ENCODE results near the gene PHACTR4. TPM values are rescaled to one million over a fixed set of nuclear protein-coding genes. Genes with fewer than 3 reads are reported as not detected.

Gene PHACTR4
- total and polyA plus RNA-seq, 2 of the 13 experiments (the other 11 are each of a cell fraction or from before 2014, with no cell fraction given), result 13.9 to 17.1 TPM

DNA sequence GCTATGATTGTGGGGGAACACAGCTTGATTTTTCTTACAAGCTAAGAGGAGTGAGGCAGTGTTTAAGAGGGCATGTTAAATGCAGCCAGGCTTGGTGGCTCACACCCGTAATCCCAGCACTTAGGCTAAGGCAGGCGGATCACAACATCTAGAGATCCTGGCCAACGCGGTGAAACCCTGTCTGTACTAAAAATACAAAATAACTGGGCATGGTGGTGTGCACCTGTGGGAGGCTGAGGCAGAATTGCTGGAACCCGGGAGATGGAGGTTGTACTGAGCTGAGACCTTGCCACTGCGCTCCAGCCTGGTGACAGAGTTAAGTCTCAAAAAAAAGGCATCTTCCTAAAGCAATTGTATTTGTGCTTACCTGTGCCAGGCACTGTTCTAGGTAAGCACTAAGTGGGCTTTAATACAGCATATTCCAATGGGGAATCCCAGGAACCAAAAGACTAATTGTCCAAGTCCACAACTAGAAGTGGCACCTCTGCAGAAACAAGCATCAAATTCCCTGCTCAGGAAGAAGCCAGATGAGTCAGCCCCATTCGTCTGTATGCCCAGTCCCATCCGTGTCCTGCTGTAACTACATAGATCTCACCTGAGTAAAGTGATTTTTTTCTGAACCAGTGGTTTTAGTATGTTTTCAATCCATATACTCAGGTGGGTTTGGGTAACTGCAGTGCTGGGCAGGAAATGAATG is 140.9 kb downstream of the PHACTR4 start (continued):
- TF ChIP-seq, protein P1, sequence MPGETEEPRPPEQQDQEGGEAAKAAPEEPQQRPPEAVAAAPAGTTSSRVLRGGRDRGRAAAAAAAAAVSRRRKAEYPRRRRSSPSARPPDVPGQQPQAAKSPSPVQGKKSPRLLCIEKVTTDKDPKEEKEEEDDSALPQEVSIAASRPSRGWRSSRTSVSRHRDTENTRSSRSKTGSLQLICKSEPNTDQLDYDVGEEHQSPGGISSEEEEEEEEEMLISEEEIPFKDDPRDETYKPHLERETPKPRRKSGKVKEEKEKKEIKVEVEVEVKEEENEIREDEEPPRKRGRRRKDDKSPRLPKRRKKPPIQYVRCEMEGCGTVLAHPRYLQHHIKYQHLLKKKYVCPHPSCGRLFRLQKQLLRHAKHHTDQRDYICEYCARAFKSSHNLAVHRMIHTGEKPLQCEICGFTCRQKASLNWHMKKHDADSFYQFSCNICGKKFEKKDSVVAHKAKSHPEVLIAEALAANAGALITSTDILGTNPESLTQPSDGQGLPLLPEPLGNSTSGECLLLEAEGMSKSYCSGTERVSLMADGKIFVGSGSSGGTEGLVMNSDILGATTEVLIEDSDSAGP (CRISPR knock-in tag; IDR thresholded peaks at IDR 0.05; ENCODE audit: borderline replicate concordance), result peak; percentile 66
- TF ChIP-seq CC2D1A (CRISPR knock-in tag; IDR thresholded peaks at IDR 0.05) (0 out of 2 replicates have a peak, but pooled peaks have one; percentile 17), POLR2AphosphoS2 (IDR thresholded peaks at IDR 0.05; ENCODE audit: low read depth, low read length) (0 out of 2 replicates have a peak, but pooled peaks have one; percentile 6), ZNF333 (CRISPR knock-in tag; IDR thresholded peaks at IDR 0.05; ENCODE audit: borderline replicate concordance) (no peak), BRCA1 (CRISPR knock-in tag; IDR thresholded peaks at IDR 0.05) (peak; percentile 14; the same call in 1 of the 2 replicates), GABPA (IDR thresholded peaks at IDR 0.05; ENCODE audit: low read depth, low read length) (no peak), GABPA (CRISPR knock-in tag; IDR thresholded peaks at IDR 0.05; ENCODE audit: low read depth) (no peak), SSRP1 (CRISPR knock-in tag; IDR thresholded peaks at IDR 0.05) (peak; percentile 10; the same call in 1 of the 2 replicates), SRSF4 (IDR thresholded peaks at IDR 0.05; ENCODE audit: low read depth, low read length, poor library complexity, severe bottlenecking) (peak; percentile 98), CHCHD3 (CRISPR knock-in tag; IDR thresholded peaks at IDR 0.05) (peak; percentile 25; the same call in 1 of the 2 replicates), ZNF777 (CRISPR knock-in tag; IDR thresholded peaks at IDR 0.05) (no peak)
- TF ChIP-seq, protein P2, sequence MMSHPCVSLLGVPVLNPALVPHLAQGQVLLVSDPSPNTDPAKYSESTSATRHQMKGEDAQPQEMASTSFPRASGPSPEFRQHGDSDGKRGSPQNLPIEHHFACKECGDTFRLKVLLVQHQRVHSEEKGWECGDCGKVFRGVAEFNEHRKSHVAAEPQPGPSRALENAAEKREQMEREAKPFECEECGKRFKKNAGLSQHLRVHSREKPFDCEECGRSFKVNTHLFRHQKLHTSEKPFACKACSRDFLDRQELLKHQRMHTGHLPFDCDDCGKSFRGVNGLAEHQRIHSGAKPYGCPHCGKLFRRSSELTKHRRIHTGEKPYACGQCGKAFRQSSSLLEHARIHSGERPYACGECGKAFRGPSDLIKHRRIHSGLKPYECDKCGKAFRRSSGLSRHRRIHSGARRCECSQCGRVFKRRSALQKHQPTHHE (CRISPR knock-in tag; IDR thresholded peaks at IDR 0.05; ENCODE audit: borderline replicate concordance), result 0 out of 2 replicates have a peak, but pooled peaks have one; percentile 1
- TF ChIP-seq, protein P3, sequence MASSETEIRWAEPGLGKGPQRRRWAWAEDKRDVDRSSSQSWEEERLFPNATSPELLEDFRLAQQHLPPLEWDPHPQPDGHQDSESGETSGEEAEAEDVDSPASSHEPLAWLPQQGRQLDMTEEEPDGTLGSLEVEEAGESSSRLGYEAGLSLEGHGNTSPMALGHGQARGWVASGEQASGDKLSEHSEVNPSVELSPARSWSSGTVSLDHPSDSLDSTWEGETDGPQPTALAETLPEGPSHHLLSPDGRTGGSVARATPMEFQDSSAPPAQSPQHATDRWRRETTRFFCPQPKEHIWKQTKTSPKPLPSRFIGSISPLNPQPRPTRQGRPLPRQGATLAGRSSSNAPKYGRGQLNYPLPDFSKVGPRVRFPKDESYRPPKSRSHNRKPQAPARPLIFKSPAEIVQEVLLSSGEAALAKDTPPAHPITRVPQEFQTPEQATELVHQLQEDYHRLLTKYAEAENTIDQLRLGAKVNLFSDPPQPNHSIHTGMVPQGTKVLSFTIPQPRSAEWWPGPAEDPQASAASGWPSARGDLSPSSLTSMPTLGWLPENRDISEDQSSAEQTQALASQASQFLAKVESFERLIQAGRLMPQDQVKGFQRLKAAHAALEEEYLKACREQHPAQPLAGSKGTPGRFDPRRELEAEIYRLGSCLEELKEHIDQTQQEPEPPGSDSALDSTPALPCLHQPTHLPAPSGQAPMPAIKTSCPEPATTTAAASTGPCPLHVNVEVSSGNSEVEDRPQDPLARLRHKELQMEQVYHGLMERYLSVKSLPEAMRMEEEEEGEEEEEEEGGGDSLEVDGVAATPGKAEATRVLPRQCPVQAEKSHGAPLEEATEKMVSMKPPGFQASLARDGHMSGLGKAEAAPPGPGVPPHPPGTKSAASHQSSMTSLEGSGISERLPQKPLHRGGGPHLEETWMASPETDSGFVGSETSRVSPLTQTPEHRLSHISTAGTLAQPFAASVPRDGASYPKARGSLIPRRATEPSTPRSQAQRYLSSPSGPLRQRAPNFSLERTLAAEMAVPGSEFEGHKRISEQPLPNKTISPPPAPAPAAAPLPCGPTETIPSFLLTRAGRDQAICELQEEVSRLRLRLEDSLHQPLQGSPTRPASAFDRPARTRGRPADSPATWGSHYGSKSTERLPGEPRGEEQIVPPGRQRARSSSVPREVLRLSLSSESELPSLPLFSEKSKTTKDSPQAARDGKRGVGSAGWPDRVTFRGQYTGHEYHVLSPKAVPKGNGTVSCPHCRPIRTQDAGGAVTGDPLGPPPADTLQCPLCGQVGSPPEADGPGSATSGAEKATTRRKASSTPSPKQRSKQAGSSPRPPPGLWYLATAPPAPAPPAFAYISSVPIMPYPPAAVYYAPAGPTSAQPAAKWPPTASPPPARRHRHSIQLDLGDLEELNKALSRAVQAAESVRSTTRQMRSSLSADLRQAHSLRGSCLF (CRISPR knock-in tag; IDR thresholded peaks at IDR 0.05; ENCODE audit: borderline replicate concordance), result no peak
- TF ChIP-seq, protein P4, sequence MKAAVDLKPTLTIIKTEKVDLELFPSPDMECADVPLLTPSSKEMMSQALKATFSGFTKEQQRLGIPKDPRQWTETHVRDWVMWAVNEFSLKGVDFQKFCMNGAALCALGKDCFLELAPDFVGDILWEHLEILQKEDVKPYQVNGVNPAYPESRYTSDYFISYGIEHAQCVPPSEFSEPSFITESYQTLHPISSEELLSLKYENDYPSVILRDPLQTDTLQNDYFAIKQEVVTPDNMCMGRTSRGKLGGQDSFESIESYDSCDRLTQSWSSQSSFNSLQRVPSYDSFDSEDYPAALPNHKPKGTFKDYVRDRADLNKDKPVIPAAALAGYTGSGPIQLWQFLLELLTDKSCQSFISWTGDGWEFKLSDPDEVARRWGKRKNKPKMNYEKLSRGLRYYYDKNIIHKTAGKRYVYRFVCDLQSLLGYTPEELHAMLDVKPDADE (CRISPR knock-in tag; IDR thresholded peaks at IDR 0.05), result no peak
- TF ChIP-seq, protein P5, sequence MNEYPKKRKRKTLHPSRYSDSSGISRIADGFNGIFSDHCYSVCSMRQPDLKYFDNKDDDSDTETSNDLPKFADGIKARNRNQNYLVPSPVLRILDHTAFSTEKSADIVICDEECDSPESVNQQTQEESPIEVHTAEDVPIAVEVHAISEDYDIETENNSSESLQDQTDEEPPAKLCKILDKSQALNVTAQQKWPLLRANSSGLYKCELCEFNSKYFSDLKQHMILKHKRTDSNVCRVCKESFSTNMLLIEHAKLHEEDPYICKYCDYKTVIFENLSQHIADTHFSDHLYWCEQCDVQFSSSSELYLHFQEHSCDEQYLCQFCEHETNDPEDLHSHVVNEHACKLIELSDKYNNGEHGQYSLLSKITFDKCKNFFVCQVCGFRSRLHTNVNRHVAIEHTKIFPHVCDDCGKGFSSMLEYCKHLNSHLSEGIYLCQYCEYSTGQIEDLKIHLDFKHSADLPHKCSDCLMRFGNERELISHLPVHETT (CRISPR knock-in tag; conservative IDR thresholded peaks at IDR 0.05), result no peak
- TF ChIP-seq, protein P6, sequence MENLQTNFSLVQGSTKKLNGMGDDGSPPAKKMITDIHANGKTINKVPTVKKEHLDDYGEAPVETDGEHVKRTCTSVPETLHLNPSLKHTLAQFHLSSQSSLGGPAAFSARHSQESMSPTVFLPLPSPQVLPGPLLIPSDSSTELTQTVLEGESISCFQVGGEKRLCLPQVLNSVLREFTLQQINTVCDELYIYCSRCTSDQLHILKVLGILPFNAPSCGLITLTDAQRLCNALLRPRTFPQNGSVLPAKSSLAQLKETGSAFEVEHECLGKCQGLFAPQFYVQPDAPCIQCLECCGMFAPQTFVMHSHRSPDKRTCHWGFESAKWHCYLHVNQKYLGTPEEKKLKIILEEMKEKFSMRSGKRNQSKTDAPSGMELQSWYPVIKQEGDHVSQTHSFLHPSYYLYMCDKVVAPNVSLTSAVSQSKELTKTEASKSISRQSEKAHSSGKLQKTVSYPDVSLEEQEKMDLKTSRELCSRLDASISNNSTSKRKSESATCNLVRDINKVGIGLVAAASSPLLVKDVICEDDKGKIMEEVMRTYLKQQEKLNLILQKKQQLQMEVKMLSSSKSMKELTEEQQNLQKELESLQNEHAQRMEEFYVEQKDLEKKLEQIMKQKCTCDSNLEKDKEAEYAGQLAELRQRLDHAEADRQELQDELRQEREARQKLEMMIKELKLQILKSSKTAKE (CRISPR knock-in tag; IDR thresholded peaks at IDR 0.05; ENCODE audit: borderline replicate concordance), result no peak
